Spleen (tissue), 7 donors: ENCODE data around the gene PPFIA1.

Source experiments
- POLR2A ChIP-seq, 3 donors: fragments of 450-650 bp; IDR thresholded peaks; one replicate each; pipeline ENCODE4 v1.5.1; 2017; ENCODE audit warnings: antibody characterized with exemption in 3 of 3, mild to moderate bottlenecking in 1 of 3
- POLR2AphosphoS5 ChIP-seq, 3 donors: sonication (generic); formaldehyde crosslinking; IDR thresholded peaks; one replicate each; pipeline ENCODE4 v1.5.1; 2017; ENCODE audit warnings: antibody characterized with exemption in 3 of 3
- TF ChIP-seq, protein P1 (sequence below), 11 experiments: fragments of 200-600 bp in 7 of 11; fragments of 450-650 bp in 4 of 11; sonication (generic) in 4 of 11; IDR thresholded peaks in 8 of 11; conservative IDR thresholded peaks in 3 of 11; 1 replicate in 7 of 11; 2 replicates in 4 of 11; pipeline versions ENCODE4 v1.4.0 to v1.8.0; 2016 to 2021; ENCODE audit warnings: antibody characterized with exemption in 11 of 11, inconsistent platforms in 4 of 11, mild to moderate bottlenecking in 1 of 11
- donor health status: DM: no; HTN: no; CAD: no; lungs with moderate emphysema.
- donor health status: DM: no; HTN: no; CAD: no.
- donor health status: DM: no; HTN: no; CAD: no.

DNA sequence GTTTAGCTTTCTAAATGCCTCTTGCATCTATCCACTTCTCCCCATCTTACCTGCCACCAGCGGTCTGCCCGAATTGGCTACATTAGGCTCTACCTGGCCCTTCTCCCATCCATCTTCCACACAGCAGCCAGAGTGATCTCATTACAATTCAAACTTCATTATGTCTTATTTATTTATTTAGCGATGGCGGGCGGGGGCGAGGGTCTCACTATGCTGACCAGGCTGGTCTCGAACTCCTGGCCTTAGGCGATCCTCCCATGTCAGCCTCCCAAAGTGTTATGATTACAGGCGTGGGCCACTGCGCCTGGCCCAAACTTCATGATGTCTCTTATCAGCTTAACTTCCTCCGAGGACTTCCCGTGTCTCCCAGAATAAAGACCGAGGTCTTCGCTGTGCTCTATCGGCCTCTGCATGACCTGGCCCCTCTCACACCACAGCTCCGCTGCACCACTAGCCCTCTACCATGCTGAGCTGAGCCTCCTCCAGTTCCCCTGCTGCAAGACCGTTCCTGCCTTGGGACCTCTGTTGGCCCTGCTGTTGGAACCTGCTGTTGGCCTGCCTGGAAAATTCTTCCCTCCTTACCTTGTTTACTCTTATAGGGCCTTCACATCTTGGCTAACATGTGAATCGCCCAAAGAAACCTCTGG, 127.0 kb downstream of the PPFIA1 start:
- TF ChIP-seq POLR2A (IDR thresholded peaks at IDR 0.05) (no peak), POLR2AphosphoS5 (IDR thresholded peaks at IDR 0.05) (no peak)
- TF ChIP-seq, protein P1, sequence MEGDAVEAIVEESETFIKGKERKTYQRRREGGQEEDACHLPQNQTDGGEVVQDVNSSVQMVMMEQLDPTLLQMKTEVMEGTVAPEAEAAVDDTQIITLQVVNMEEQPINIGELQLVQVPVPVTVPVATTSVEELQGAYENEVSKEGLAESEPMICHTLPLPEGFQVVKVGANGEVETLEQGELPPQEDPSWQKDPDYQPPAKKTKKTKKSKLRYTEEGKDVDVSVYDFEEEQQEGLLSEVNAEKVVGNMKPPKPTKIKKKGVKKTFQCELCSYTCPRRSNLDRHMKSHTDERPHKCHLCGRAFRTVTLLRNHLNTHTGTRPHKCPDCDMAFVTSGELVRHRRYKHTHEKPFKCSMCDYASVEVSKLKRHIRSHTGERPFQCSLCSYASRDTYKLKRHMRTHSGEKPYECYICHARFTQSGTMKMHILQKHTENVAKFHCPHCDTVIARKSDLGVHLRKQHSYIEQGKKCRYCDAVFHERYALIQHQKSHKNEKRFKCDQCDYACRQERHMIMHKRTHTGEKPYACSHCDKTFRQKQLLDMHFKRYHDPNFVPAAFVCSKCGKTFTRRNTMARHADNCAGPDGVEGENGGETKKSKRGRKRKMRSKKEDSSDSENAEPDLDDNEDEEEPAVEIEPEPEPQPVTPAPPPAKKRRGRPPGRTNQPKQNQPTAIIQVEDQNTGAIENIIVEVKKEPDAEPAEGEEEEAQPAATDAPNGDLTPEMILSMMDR (IDR thresholded peaks at IDR 0.05 in 8 of 11, conservative IDR thresholded peaks at IDR 0.05 in 3 of 11) = no peak
